ENCODE results near the gene KRTAP12-4.

Gene KRTAP12-4

GRCh38 chr21:44658913-44659595, 4.6 kb upstream of the KRTAP12-4 start:
- TF ChIP-seq CTCF (IDR thresholded peaks at IDR 0.05; ENCODE audit: low read depth, low read length) = no peak
- Histone ChIP-seq H3K4me3 (ENCODE audit: low read depth, low read length) (no peak overlapping the region), H3K36me3 (no peaks in the 10 kb centered on the region), H3K27ac (no peak overlapping the region), H3K27me3 (ENCODE audit: insufficient read depth, low read depth, severe bottlenecking) (no peaks in the 10 kb centered on the region), H3K9me3 (ENCODE audit: severe bottlenecking) (peaks cover 16% of the 10 kb centered on the region)
- no peak for DNase-seq

GRCh38 chr21:44658541-44658910, 4.1 kb upstream of the KRTAP12-4 start:
- Histone ChIP-seq H3K27me3 (ENCODE audit: insufficient read depth, low read depth, severe bottlenecking) (no peaks in the 10 kb centered on the region), H3K9me3 (ENCODE audit: severe bottlenecking) (peaks cover 13% of the 10 kb centered on the region), H3K4me3 (ENCODE audit: low read depth, low read length) (no peak overlapping the region), H3K27ac (no peak overlapping the region), H3K36me3 (no peaks in the 10 kb centered on the region)
- no peak for TF ChIP-seq CTCF (IDR thresholded peaks at IDR 0.05; ENCODE audit: low read depth, low read length)
- no peak for DNase-seq

GRCh38 chr21:44657635-44658540, 3.4 kb upstream of the KRTAP12-4 start, which contains the start of gene KRTAP12-3:
TSS of gene KRTAP12-3 (plus strand) at chr21:44657932. CDS start at chr21:44657980, 48 bp downstream.
- no peaks in the 10 kb centered on the region for H3K27me3 ChIP-seq (ENCODE audit: insufficient read depth, low read depth, severe bottlenecking)
- peaks cover 13% of the 10 kb centered on the region for H3K9me3 ChIP-seq (ENCODE audit: severe bottlenecking)
- H3K4me3 ChIP-seq (ENCODE audit: low read depth, low read length) = no peak within 1 kb of the TSS
- no peaks in the 10 kb centered on the region for H3K36me3 ChIP-seq
- H3K27ac ChIP-seq = no peak within 1 kb of the TSS
- no peak for TF ChIP-seq CTCF (IDR thresholded peaks at IDR 0.05; ENCODE audit: low read depth, low read length)
- DNase-seq = no peak

GRCh38 chr21:44656868-44657267, 2.4 kb upstream of the KRTAP12-4 start:
- Histone ChIP-seq H3K4me3 (ENCODE audit: low read depth, low read length) (no peak overlapping the region), H3K27me3 (ENCODE audit: insufficient read depth, low read depth, severe bottlenecking) (no peaks in the 10 kb centered on the region), H3K27ac (no peak overlapping the region), H3K36me3 (no peaks in the 10 kb centered on the region), H3K9me3 (ENCODE audit: severe bottlenecking) (peaks cover 13% of the 10 kb centered on the region)
- TF ChIP-seq CTCF (IDR thresholded peaks at IDR 0.05; ENCODE audit: low read depth, low read length) = no peak
- no peak for DNase-seq

- DNase-seq = no peak
- peaks cover 9% of the 10 kb centered on the region for H3K9me3 ChIP-seq (ENCODE audit: severe bottlenecking)
Observed at GRCh38 chr21:44653656-44654575, 543 bp downstream of the KRTAP12-4 start.

More at GRCh38 chr21:44653656-44654575, 543 bp downstream of the KRTAP12-4 start:
- no peaks in the 10 kb centered on the region for H3K27me3 ChIP-seq (ENCODE audit: insufficient read depth, low read depth, severe bottlenecking)
- no peak overlapping the region for H3K27ac ChIP-seq
- no peak for TF ChIP-seq CTCF (IDR thresholded peaks at IDR 0.05; ENCODE audit: low read depth, low read length)
- no peaks in the 10 kb centered on the region for H3K36me3 ChIP-seq
- H3K4me3 ChIP-seq (ENCODE audit: low read depth, low read length) = no peak overlapping the region
